OCI-LY7 (cell line): ENCODE data around the gene BDH1.

Experiments
- CTCF ChIP-seq: fragments of 200-600 bp; sonication (generic); conservative IDR thresholded peaks from 2 replicates; pipeline ENCODE4 v1.5.1; 2014; ENCODE audit warnings: mild to moderate bottlenecking, antibody characterized with exemption, low read length, moderate library complexity, mixed read lengths
- EZH2phosphoT487 ChIP-seq: fragments of 200-600 bp; sonication (generic); IDR thresholded peaks from 2 replicates; pipeline ENCODE4 v1.6.1; 2018; ENCODE audit warnings: low read depth, borderline replicate concordance, mild to moderate bottlenecking, mixed run types, antibody characterized with exemption, low read length, moderate library complexity, mixed read lengths

GRCh38 chr3:197586181-197586580 lies 30.4 kb upstream of the BDH1 start:
- no peak for TF ChIP-seq CTCF
- no peak for TF ChIP-seq EZH2phosphoT487
